Spleen (tissue), 11 donors: Measurements from ENCODE around the gene OSER1. TPM values are rescaled to one million over a fixed set of nuclear protein-coding genes. Genes with fewer than 3 reads are reported as not detected.

ENCODE experiments used
- DNase-seq: peaks from one replicate; pipeline ENCODE4 v3.0.0-alpha.2; 2020
- H3K27ac ChIP-seq, 8 donors: fragments of 200-600 bp; sonication (generic) in 7 of 8; 1 replicate in 4 of 8; 2 replicates in 4 of 8; pipeline versions ENCODE4 v1.5.0 to v1.8.0; 2016 to 2021; ENCODE audit warnings: inconsistent platforms in 4 of 8, mild to moderate bottlenecking in 4 of 8, moderate library complexity in 1 of 8
- H3K27me3 ChIP-seq, 7 donors: fragments of 200-600 bp; sonication (generic) in 6 of 7; replicated peaks in 1 of 7; 1 replicate in 4 of 7; 2 replicates in 3 of 7; pipeline versions ENCODE4 v1.5.0 to v1.8.0; 2016 to 2021; ENCODE audit warnings: inconsistent platforms in 3 of 7, mild to moderate bottlenecking in 1 of 7
- H3K36me3 ChIP-seq, 6 donors: fragments of 200-600 bp; sonication (generic) in 5 of 6; 1 replicate in 4 of 6; 2 replicates in 2 of 6; pipeline versions ENCODE4 v1.5.0 to v1.8.0; 2016 to 2021; ENCODE audit warnings: inconsistent platforms in 2 of 6
- H3K4me1 ChIP-seq, 6 donors: fragments of 200-600 bp; sonication (generic) in 5 of 6; 1 replicate in 3 of 6; 2 replicates in 3 of 6; pipeline versions ENCODE4 v1.5.0 to v1.8.0; 2016 to 2021; ENCODE audit warnings: inconsistent platforms in 3 of 6
- H3K4me3 ChIP-seq, 8 donors: fragments of 200-600 bp; sonication (generic) in 7 of 8; 1 replicate in 4 of 8; 2 replicates in 4 of 8; pipeline versions ENCODE4 v1.5.0 to v1.8.0; 2016 to 2021; ENCODE audit warnings: inconsistent platforms in 4 of 8, mild to moderate bottlenecking in 4 of 8, moderate library complexity in 2 of 8
- H3K9me3 ChIP-seq, 8 donors: fragments of 200-600 bp; sonication (generic) in 7 of 8; 1 replicate in 4 of 8; 2 replicates in 4 of 8; pipeline versions ENCODE4 v1.5.0 to v1.8.0; 2016 to 2021; ENCODE audit warnings: inconsistent platforms in 4 of 8
- CTCF ChIP-seq, 11 experiments: fragments of 200-600 bp in 7 of 11; fragments of 450-650 bp in 4 of 11; sonication (generic) in 4 of 11; IDR thresholded peaks in 8 of 11; conservative IDR thresholded peaks in 3 of 11; 1 replicate in 7 of 11; 2 replicates in 4 of 11; pipeline versions ENCODE4 v1.4.0 to v1.8.0; 2016 to 2021; ENCODE audit warnings: antibody characterized with exemption in 11 of 11, inconsistent platforms in 4 of 11, mild to moderate bottlenecking in 1 of 11
- POLR2A ChIP-seq, 3 donors: fragments of 450-650 bp; IDR thresholded peaks; one replicate each; pipeline ENCODE4 v1.5.1; 2017; ENCODE audit warnings: antibody characterized with exemption in 3 of 3, mild to moderate bottlenecking in 1 of 3
- POLR2AphosphoS5 ChIP-seq, 3 donors: sonication (generic); formaldehyde crosslinking; IDR thresholded peaks; one replicate each; pipeline ENCODE4 v1.5.1; 2017; ENCODE audit warnings: antibody characterized with exemption in 3 of 3
- WGBS, 5 donors: extraction: QIAGEN DNeasy Blood & Tissue Kit in 3 of 5; methylation state at CpG; one replicate each; pipeline versions ENCODE4 v1.1.5 to v1.1.7; 2013 to 2018; 5-methylcytosine and 5-hydroxymethylcytosine counted together
- intact Hi-C: fragments of 100-400 bp; cut with DNase I; formaldehyde crosslinking; loops from one replicate; pipeline ENCODE4 v1.15.0; 2023; ENCODE audit warnings: low total_unique reads
- polyA plus RNA-seq, 3 donors: library from polyadenylated mRNA; stranded (reverse); fragments of 200-250 nt; gene quantifications; one replicate each; pipeline ENCODE4 v1.2.1, GENCODE V29; 2013
- total RNA-seq, 7 donors: library from RNA; depleted of rRNA in 3 of 7; stranded (reverse); fragments of >200 nt in 3 of 7; fragmentation: NEBNext Ultra II Directional in 4 of 7; extraction: Animal tissue kit (Norgen Biotek cat#: 25700) in 4 of 7; gene quantifications; one replicate each; pipeline versions ENCODE4 v1.1.0 to v1.2.1, GENCODE V29; 2016 to 2021
- donor health status: healthy with polysubstance abuse.
- donor health status: DM: no; HTN: no; CAD: no; lungs with moderate emphysema.
- donor health status: DM: no; HTN: no; CAD: no.
- donor health status: Bipolar disorder and iron deficiency.
- donor health status: healthy.
- donor health status: DM: no; HTN: no; CAD: no.
- donor health status: DM: yes; HTN: yes; CAD: no.

The OSER1 gene
- total and polyA plus RNA-seq, 10 donors, result 28.5 to 47.0 (median 38.2) TPM

GRCh38 chr20:44159125-44159524 is 51.4 kb downstream of the OSER1 start:
- Histone ChIP-seq H3K4me3 (no peak overlapping the region), H3K9me3 (no peaks in the 10 kb centered on the region), H3K27ac (no peak overlapping the region), H3K36me3 (no peaks in the 10 kb centered on the region), H3K4me1 (no peaks in the 10 kb centered on the region), H3K27me3 (peaks cover 0 to 30% (median 0%) of the 10 kb centered on the region in 7 donors)
- intact Hi-C loops, result no loop called here
- DNase-seq, result no peak
- TF ChIP-seq POLR2A (IDR thresholded peaks at IDR 0.05) (no peak), CTCF (IDR thresholded peaks at IDR 0.05 in 8 of 11, conservative IDR thresholded peaks at IDR 0.05 in 3 of 11) (no peak), POLR2AphosphoS5 (IDR thresholded peaks at IDR 0.05) (no peak)
- 77 to 100% (median 88%) methylated on average over 2 of the region's 2 CpGs for WGBS, 5 donors

GRCh38 chr20:44157061-44157460 is 53.5 kb downstream of the OSER1 start:
- intact Hi-C loops, result no loop called here
- DNase-seq, result no peak
- no peak for TF ChIP-seq POLR2AphosphoS5 (IDR thresholded peaks at IDR 0.05)
- no peak for TF ChIP-seq POLR2A (IDR thresholded peaks at IDR 0.05)
- TF ChIP-seq CTCF (IDR thresholded peaks at IDR 0.05 in 8 of 11, conservative IDR thresholded peaks at IDR 0.05 in 3 of 11), result no peak
- Histone ChIP-seq H3K4me1 (no peaks in the 10 kb centered on the region), H3K27me3 (peaks cover 0 to 30% (median 0%) of the 10 kb centered on the region in 7 donors), H3K27ac (no peak overlapping the region), H3K9me3 (no peaks in the 10 kb centered on the region), H3K4me3 (no peak overlapping the region), H3K36me3 (no peaks in the 10 kb centered on the region)
- 88 to 97% (median 93%) methylated on average over 5 of the region's 5 CpGs for WGBS, 5 donors

GRCh38 chr20:44154521-44155001 is 56.0 kb downstream of the OSER1 start:
- H3K27ac ChIP-seq, result no peak overlapping the region
- no peaks in the 10 kb centered on the region for H3K36me3 ChIP-seq
- no peak for TF ChIP-seq POLR2AphosphoS5 (IDR thresholded peaks at IDR 0.05)
- no peak for TF ChIP-seq CTCF (IDR thresholded peaks at IDR 0.05 in 8 of 11, conservative IDR thresholded peaks at IDR 0.05 in 3 of 11)
- TF ChIP-seq POLR2A (IDR thresholded peaks at IDR 0.05), result no peak
- H3K9me3 ChIP-seq, result no peaks in the 10 kb centered on the region
- 63 to 72% (median 69%) methylated on average over 6 to 7 of the region's 7 CpGs for WGBS, 5 donors
- peaks cover 0 to 15% (median 0%) of the 10 kb centered on the region in 7 donors for H3K27me3 ChIP-seq
- H3K4me3 ChIP-seq, result no peak overlapping the region
- no peaks in the 10 kb centered on the region for H3K4me1 ChIP-seq
- no peak for DNase-seq
- intact Hi-C loops, result no loop called here

- no peak overlapping the region for H3K27ac ChIP-seq
- peaks cover 0 to 9% (median 0%) of the 10 kb centered on the region in 7 donors for H3K27me3 ChIP-seq
- H3K4me3 ChIP-seq, result no peak overlapping the region
- intact Hi-C loops, result no loop called here
- no peak for TF ChIP-seq POLR2AphosphoS5 (IDR thresholded peaks at IDR 0.05)
- TF ChIP-seq CTCF (IDR thresholded peaks at IDR 0.05 in 8 of 11, conservative IDR thresholded peaks at IDR 0.05 in 3 of 11), result no peak
- TF ChIP-seq POLR2A (IDR thresholded peaks at IDR 0.05), result no peak
- no peaks in the 10 kb centered on the region for H3K9me3 ChIP-seq
- no peaks in the 10 kb centered on the region for H3K4me1 ChIP-seq
- no peaks in the 10 kb centered on the region for H3K36me3 ChIP-seq
- WGBS, 5 donors, result 48 to 64% (median 53%) methylated on average over 6 of the region's 6 CpGs
- DNase-seq, result no peak
Measured at GRCh38 chr20:44153636-44154043, 56.9 kb downstream of the OSER1 start.
